Measurements from ENCODE around the gene HLA-DMA.
A peak's percentile ranks its signal among the peaks of the same experiment; 100 is the strongest.
"Not testable (repeated sequence)": the region's sequence is repeated elsewhere in the genome, so short reads cannot be mapped to it uniquely, and the experiment has no call there.

HLA-DMA gene

DNA sequence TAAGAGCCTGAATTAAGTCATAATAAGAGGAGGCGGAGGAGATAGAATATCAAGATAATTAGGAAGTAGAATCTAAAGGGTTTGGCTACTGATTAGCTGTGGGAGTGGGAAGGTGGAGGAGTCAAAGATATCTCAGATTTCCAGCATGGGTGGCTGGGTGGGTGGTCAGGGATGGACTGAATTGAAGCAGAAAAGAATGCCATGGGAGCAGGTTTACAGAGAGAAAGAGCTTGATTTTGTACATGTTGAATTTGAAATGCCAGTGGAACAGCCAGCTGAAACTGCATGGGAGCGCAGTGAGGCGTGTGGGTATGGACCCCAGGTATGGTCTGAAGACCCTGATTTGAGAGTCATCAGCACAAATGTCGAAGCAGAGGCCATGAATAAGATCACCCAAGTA lies 1.4 kb upstream of the HLA-DMA start:
- no peak for DNase-seq

DNA sequence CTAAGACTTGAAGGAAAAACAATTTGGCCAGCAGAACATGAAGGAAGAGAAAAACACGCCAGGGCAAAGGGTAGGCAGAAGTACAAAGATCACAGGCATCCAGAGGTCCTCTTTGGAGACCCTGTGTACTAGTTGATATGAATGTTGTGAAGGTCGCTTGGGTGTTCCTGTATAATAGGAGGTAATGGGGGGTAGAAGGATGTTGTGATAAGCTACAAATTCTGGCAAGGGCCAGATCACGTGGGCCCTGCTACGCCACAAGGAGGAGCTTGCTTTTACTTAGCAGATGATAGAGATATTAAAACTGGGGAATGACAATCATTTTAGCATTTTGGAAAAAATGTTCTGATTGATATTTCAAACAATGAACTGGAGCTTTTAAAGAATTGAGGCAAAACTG lies 878 bp upstream of the HLA-DMA start:
- no peak for DNase-seq

DNA sequence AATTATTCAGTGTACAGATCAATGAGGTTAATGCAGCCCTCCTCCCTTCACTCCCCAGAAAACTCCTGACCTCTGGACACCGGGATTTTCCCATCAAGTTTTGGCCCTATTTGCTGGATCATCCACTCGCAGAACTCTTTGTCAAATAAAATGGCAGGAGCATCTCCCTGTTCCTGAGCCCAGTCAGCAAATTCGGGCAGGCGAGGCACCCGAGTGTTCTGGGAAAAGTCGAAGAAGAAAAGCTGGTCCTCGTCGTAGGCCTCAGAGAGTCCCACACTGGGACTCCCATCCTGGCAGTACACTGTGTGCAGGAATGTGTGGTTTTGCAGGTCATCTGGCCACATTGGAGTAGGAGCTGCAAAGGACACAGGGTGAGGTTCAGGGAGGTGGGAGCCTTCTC lies 2.4 kb downstream of the HLA-DMA start:
- no peak for DNase-seq

DNA sequence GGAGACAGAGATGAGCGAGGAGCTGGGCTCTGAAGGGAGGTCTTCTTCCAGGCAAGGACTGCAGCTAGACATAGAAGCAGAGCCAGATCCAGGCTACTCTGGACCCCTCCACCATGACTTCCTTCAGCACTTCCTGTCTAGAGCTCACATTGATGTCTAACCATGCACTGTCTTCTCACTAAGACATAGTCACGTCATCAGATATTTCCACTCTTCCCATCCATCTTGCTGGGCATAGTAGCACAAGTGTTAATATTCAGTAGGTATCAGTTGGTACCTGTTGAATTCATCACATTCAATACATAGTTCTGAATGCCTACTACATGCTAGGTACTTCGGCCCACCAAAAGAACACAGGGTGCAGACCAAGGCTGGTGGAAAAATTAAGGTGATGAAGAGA lies 2.9 kb downstream of the HLA-DMA start:
- no peak for DNase-seq

DNA sequence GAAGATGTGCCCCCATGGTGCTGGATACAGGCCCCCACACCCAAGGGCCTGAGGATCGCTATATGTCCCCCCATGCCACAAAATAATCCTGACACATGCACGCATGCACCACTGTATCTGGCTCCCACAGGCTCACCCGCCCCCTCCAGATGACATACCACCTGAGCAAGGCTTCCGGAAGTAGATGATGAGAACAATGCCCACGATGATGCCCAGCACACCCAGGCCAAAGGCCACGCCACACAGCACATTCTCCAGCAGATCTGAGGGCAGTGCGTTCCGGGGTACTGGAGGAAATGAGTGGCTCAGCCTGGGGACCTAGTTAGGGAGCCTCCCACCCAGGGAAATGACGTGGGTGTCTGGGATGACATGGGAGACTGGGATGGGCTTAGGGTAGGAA lies 3.8 kb downstream of the HLA-DMA start:
- no peak for DNase-seq

DNA sequence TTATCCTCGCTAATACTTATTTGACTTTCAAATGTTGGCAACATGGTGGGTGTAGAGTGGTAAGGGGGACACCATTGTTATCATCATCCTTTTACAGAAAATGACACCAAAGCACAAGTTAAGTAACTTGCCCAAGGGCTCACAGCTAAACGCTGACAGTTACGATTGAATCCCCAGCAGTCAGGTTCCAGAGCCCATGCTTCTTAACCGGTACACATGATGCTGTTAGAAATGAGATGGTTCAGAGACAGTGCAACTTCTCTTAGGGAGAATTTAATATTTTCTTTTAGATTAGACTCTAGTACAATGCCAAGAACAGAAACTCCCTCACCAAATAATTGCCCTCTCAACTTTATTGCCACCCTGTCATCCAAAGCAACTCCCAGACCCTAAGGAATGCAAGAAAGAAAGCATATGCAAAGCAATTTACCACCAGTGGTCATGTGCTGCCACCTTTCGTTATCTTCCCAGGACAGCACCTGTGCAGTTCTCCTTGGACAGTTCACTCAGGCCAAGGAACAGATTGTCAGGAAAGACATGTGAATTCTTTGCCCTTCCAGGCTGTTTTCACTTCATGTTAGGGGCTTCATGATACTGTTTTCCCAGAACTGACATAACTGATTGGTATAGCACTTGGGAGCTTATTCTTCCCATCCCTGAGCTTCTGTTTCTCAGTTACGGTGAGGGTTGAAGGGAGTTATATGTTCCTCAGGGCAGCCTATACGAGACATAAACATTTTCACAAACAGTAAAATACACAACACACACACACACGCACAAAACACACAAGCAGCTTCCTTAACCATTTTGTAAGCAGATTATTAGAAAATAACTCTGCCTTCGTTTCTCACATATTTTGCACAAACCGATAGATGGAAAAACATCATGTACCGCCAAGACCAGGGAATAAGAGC lies 5.1 kb downstream of the HLA-DMA start:
- DNase-seq = peak; percentile 30 to 43

DNA sequence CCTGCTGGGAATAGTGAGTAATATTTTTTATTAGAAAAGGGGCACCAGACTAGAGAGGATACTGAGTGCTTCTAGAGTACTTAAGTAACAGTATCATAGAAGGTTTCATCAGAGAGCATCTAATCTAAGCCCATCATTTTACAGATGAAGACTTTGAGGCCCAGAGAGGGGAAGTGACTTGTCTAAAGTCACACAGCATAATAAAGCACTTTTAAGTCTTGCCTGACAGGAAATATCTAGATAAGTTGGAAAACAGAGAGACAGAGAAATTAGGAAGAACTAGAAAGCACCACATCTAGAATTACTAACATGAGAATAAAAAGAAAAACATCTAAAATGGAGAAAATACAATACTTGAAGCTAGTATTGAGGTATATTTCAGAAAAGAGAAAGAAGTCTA lies 6.0 kb downstream of the HLA-DMA start:
- no peak for DNase-seq

DNA sequence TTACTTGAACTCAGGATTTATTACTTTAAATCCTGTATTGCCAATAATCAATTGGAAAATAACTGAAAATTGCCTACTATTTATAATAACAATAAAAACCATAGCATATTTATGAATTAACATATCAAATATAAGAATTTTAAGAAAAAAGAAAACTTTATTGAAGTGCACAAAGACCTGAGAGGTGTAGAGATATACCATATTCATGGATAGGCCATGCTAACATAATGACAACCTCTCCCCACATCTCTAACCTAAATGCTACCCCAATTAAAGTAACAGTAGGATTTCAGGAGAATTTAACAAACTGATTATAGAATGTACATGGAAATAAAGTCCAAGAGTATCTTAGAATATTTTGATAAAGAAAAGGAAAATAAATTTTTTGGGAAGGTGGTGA lies 6.9 kb downstream of the HLA-DMA start:
- no peak for DNase-seq

DNA sequence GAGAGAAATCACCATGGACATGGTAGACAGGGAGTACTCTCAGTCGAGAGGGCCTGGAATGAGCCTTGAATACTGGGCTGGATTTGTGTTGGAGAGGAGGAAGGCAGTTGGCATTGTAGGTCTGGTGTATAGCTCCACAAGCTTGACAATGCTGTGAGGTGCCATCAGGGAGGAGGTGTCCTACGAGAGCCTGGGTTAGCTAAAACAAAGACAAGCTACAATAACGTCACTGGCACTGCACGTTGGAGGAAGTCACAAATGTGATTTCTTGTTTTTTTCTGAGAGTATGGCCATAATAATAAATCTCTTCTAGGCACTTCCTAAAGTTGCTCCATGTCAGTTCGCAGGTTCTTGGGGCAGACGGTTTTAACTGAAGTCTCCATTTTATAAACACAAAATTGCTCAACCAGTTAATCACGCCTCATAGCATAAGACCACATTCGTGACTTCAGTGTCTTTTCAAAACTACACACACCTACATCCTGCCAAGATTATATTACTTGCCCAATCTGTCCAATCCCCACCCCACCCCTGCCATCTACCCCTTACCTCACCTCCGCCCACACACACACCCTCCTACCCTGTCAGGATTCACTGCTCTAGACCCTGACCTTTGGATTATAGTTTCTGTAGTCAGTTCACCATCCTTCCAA lies 7.7 kb downstream of the HLA-DMA start:
- DNase-seq = peak; percentile 52 to 56

DNA sequence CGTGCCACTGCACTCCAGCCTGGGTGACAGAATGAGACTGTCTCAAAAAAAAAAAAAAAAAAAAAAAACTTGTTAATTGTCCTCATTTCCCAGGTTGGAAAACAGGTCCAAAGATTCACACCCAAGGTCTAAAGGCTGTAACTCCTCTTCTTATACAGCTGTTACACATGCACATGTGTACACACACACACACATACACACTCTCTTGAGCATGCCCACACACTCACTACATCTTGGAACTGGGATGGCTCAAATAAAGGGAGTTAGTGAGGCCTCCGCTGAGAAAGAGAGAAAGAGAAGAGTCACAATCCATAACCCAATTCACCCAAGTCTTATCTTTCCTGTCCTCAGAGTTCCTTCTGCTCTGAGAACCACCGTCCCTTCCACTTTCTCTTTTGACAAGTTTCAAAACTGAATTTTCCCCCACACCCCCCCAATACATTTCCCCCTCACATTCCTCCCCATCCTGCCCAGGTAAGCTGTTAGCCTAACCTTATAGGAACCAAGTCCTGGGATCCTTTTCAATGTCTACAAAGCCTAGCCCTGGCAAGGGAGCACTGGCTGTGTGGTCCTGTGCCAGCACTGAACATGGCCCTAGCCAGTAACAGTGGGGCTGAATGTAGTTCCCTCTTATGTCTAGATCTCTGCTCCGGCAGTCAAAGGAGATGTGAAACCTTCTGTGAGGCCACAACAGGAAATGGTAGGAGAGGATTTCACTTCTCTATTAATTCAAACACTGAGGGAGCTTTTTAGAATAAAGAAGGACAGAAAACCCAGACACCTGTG lies 8.8 kb downstream of the HLA-DMA start:
- peak; percentile 8 to 19 for DNase-seq

DNA sequence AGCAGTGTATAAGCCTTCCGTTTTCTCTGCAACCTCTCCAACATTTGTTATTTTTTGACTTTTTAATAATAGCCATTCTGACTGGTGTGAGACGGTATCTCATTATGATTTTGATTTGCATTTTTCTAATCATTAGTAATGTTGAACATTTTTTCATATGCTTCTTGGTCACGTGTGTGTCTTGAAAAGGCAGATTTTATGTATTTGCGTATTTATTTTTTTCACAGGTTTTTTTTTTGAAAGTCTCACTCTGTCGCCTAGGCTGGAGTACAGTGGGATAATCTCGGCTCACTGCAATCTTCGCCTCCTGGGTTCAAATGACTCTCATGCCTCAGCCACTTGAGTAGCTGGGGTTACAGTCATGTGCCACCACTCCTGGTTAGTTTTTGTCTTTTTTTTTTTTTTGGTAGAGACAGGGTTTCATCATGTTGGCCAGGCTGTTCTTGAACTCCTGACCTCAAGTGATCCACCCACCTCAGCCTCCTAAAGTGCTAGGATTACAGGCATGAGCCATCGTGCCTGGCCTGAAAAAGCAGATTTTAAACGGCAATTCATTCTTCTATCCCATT lies 10.3 kb downstream of the HLA-DMA start:
- DNase-seq = not testable (repeated sequence)

DNA sequence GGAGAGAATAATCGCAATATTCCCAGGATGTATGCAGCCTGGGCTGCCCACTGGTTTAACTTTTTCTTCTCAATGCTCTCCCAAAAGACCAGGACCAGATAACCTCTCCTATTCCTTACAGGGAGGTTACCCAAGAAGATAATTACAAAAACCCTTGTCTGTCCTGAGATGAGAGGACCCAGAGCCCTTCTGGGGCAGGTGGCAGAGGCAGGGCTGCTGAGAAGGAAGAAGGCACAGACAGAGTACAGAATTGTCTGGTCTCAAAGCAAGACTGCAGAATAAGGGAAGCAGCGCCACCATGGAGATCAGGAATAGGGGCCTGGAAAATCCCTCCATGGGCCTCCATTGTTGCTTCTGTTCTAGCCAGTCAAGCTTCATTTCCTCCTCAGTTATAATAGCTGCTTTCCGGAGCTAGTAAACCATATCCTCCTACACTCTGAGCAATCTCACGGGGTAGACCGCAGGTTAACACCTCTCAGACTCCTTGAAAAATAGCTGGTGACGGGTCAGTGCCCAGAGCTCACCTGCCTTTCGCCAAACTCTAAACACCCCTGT lies 11.6 kb downstream of the HLA-DMA start:
- peak; percentile 37 for DNase-seq

DNA sequence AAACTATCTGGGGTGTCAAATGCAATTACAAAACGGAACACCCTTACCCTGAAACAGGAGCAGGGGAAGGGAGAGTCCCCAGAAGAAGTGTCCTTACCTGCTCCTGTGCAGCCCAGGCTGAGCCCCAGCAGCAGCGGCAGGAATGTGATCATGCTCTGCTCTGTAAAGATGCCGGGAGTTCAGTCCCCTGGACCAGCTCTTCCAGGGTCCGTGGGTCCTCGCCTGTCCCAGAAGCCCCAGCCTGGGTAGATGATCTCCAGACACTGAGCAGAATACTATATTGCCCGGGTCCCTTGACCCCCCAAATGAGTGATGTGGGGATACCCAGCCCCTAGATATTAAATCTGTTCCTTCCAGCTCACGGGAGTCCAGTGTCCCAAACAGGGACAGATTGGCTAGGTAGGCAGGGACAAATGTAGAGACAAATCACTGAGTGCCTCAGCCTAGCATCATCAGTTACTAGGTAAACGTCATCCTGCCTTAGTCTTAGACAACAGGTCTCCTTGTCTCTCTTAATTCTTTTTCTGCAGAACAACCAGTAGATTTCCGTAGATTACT lies 12.2 kb downstream of the HLA-DMA start, which contains the start of gene HLA-DMB:
TSS of gene HLA-DMB (minus strand) at position 373 of the 558 bp plus-strand sequence. CDS start at position 152, 221 bp downstream.
- peak; percentile 35 to 59 for DNase-seq

DNA sequence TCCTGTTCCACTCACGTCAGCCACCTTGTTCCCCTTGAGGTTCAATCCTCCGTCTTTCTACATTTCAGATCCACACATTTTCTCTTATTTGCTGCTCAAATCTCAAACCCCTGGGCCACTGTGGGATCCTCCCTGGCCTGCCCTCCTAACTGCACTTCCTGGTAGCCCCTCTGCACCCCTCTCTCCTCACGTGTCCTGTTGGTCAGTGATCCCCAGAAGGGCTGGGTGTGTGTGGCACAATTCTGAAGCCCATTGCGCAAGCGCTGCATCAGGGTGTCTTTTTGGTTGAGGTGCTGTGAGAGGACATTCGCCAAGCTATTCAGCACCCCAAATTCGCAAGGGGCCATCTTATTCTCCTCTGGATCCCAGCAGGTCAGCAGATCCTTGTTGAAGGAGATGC lies 14.4 kb downstream of the HLA-DMA start:
- DNase-seq = no peak

DNA sequence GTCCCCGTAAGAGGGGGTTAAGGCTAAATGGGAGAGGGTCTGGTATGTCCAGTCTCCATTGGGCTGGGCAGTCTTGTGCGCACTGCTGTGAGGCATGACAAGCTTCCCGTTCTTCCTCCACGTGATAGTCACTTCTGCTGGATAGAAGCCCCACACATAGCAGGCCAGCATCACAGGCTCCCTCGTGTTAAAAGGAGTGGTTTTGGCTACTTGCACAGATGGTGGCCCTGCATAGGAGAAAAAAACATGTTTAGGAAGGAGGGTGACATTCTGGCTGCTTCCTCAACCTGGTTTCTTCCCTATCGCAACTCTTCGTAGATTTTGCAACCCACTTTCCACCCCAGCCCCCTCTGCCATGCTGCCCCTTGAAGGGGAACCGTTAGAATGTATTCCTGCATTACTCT lies 15.7 kb downstream of the HLA-DMA start:
- no peak for DNase-seq

DNA sequence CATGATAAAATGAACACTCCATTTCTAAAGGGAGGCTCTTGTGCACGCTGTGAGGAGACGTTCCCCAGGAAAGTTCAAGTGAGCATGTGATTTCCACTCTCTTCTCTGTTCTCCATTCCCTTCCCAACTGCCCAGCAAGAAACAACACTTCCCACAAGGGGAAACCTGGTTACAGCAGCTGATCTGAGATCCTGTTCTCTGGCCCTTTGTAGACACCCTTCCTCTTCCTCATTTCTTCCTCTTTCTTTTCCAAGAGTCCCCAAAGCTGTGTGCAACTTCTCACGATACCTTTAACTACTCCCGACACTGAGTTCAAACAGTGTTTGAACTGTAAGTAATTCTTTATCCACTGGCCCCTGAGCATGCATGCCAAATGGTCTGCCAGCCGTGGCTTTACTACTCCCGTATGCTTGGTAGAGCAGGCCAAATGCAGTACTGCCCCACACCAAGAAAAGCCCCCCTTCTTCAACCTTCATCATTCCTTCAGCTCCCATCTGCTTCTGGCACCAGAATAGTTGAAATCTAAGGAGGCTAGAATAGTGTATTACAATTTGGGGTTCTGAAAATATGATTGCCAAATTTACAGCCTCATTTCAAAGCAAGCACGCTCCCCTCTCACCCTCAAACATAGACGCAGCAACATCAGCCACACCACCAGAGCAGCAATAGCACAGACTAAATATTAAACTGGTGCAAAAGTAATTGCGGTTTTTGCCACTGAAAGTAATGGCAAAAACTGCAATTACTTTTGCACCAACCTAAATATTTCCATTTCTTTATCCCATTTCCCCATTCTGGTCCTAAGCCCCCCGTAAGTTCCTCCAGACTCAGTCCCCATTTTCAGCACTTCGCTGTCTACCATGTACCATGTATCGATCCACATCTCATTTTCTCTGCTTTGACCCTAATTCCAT lies 16.4 kb downstream of the HLA-DMA start:
- no peak for DNase-seq

DNA sequence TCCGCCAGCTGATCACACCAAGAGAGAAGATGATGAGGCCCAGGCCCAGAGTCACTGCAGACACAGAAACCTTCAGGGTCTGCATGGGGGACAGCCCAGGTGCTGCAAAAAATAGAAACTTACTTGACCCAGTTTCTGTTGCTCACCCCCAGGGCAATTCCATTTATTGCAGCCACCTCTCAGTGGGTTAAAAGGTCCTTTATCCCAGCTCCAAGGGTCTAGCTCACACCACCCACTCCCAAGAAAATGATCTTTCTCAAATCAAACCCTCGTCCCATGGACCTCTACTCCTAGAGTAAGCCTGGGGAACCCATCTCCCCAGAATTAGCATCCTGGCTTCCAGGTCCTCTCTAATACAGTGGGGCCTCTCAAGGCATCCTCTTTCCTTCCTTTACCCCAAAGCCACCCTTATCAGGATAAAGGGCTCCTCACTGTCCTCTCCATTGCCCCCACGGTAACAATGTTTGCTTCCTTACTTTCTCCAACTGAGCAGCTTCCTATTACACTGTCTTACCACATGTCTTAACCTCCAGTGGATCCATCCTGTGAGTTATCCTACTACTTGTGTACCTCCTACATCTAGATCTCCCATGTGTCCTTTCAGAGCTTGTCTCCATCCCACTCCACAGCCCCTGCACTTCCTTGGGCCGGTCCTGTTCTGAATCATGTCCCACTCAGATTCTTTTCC lies 17.2 kb downstream of the HLA-DMA start:
- DNase-seq = no peak

DNA sequence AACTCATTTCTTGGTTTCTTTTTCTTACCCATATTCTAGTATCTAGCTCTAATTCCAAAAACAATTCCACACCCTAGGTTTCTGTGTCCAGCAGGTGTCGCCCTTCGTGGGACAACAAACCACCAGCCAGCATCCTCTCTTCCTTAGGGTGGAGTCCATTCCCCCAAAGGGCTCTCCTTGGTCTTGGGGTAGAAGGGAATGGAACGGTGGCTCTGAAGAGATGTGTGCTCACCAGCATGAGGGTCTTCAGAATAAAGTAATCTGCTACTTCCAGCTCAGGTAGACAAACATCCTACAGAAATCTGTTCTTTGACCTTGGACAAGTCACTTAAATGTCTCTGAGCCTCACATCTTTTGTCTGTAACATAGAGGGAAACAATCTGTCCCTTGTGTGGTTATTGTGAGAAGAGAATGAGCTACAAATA lies 19.2 kb downstream of the HLA-DMA start:
- peak; percentile 73 to 85 for DNase-seq

DNA sequence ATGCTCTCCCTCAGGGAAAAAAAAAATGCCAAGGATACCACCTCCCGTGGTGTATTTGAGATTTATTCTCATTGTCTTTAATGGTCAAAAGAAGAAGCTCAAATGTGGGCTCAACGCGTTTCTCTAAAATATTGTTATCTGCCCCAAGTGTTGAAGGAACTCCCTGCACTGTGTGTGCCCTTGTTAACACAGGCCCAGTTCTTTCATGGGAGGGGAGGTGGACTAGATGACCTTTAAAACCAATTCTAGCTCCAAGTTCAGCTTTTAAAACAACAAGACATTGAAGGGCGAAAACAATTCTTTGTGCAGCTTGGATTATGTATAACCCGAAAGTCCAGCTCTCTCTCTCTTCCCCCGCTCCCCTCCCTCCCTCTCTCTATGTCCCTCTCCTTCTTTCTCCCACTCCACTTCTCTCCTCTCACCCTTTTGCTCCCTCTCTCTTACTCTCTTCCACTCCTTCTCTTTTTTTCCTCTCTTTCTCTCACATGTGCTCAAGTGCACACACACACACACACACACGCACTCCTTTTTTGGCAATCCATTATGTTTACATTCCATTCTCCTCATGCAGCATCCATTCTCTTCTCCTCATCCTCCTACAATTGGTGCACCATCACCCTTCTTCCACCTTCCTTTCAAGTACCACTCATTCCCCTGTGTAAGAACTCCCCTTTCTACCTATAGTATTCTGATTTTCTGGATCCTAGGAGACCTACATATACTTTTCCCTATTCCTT lies 20.6 kb downstream of the HLA-DMA start:
- no peak for DNase-seq

DNA sequence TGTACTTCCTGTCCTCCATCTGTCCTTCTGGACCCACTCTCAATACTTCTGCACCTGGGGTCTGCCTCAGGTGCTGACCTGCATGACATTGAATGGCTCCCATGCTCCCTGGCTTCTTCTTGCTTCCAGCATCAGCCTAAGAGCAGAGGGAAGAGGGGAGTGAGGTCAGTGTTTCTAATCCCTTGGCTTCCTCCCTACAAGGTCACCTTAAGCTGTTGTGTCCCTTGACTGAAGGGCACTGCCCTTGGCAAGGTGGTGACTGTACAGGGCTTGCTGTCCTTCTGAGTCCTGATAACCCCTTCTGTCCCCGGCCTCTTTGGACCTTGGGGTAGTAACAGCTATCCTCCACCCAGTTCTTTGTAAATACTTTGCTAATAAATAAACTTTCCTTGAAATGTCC lies 21.7 kb downstream of the HLA-DMA start:
- DNase-seq = no peak
